Pancreas (tissue), 10 donors: Measurements from ENCODE around the gene TP53I11. TPM values are rescaled to one million over a fixed set of nuclear protein-coding genes. Genes with fewer than 3 reads are reported as not detected.

ENCODE experiments used
- ATAC-seq, 4 donors: fragments of 200-7000 bp; cut with Tn5 transposase; one replicate each; pipeline versions ENCODE4 v1.8.0 to v1.9.1; 2020; ENCODE audit warnings: mild to moderate bottlenecking in 4 of 4, moderate library complexity in 4 of 4
- DNase-seq, 6 donors: peaks; one replicate each; pipeline ENCODE4 v3.0.0-alpha.2; 2020
- FAIRE-seq: peaks from 2 replicates; lab custom pipeline; 2012; peaks lifted over from hg19 to GRCh38; lab: Jason Lieb, UNC
- H3K27ac ChIP-seq, 4 donors: fragments of 200-600 bp; sonication (generic); 1 replicate in 3 of 4; 2 replicates in 1 of 4; pipeline versions ENCODE4 v1.5.0 to v1.8.0; 2020
- H3K27me3 ChIP-seq, 4 donors: fragments of 200-600 bp; one replicate each; pipeline ENCODE4 v1.8.0; 2021
- H3K36me3 ChIP-seq, 3 donors: fragments of 200-600 bp; sonication (generic) in 1 of 3; one replicate each; pipeline versions ENCODE4 v1.5.0 to v1.8.0; 2020 to 2021
- H3K4me1 ChIP-seq, 3 donors: fragments of 200-600 bp; one replicate each; pipeline ENCODE4 v1.8.0; 2021
- H3K4me3 ChIP-seq, 4 donors: fragments of 200-600 bp; sonication (generic) in 2 of 4; one replicate each; pipeline versions ENCODE4 v1.5.0 to v1.8.0; 2020 to 2021
- H3K9me3 ChIP-seq, 4 donors: fragments of 200-600 bp; one replicate each; pipeline ENCODE4 v1.8.0; 2021
- CTCF ChIP-seq, 4 donors: fragments of 200-600 bp; sonication (generic) in 3 of 4; IDR thresholded peaks; one replicate each; pipeline versions ENCODE4 v1.5.0 to v1.8.0; 2021; ENCODE audit warnings: antibody characterized with exemption in 4 of 4
- WGBS, 2 donors: extraction: QIAGEN DNeasy Blood & Tissue Kit; methylation state at CpG; one replicate each; pipeline ENCODE4 v1.1.7; 2013; 5-methylcytosine and 5-hydroxymethylcytosine counted together
- intact Hi-C, 3 donors: fragments of 100-400 bp; cut with DNase I; formaldehyde crosslinking; loops; one replicate each; pipeline versions ENCODE4 v1.11.1 to v1.14.2; 2022
- polyA plus RNA-seq, 2 donors: library from polyadenylated mRNA; stranded (reverse); fragments of 200-250 nt; gene quantifications; one replicate each; pipeline ENCODE4 v1.2.3, GENCODE V29; 2013
- total RNA-seq, 6 donors: library from RNA; stranded (reverse); fragmentation: NEBNext Ultra II Directional in 4 of 6; extraction: Animal tissue kit (Norgen Biotek cat#: 25700) in 4 of 6; gene quantifications; one replicate each; pipeline versions ENCODE4 v1.2.1 to v1.2.4, GENCODE V29; 2021 to 2023
- donor health status: healthy with polysubstance abuse.
- donor health status: DM: no; HTN: no; CAD: no; lungs with moderate emphysema.
- donor health status: DM: no; HTN: no; CAD: no.
- donor health status: control.
- donor health status: control.
- donor health status: Bipolar disorder and iron deficiency.
- donor health status: DM: yes; HTN: yes; CAD: no.
- donor health status: DM: no; HTN: no; CAD: no.
- donor health status: DM: no; HTN: no; CAD: no.
- donor health status: DM: yes; HTN: yes; CAD: no.

The TP53I11 gene
- total and polyA plus RNA-seq, 8 donors, result 18.8 to 40.2 (median 28.7) TPM

GRCh38 chr11:44916331-44916730, 34.4 kb downstream of the TP53I11 start:
- no peaks in the 10 kb centered on the region for H3K27me3 ChIP-seq
- DNase-seq, result no peak
- no peak for FAIRE-seq
- ATAC-seq, result no peak
- no peaks in the 10 kb centered on the region for H3K4me1 ChIP-seq
- no peak for TF ChIP-seq CTCF (IDR thresholded peaks at IDR 0.05)
- 55 to 69% methylated on average over 8 of the region's 8 CpGs for WGBS, 2 donors
- intact Hi-C loops, result loop anchor here in 2 of 3 donors (10.0 kb wide), 2 partner anchors 292 to 362 kb away; no protein-coding TSS in a partner anchor
- no peaks in the 10 kb centered on the region for H3K9me3 ChIP-seq
- no peaks in the 10 kb centered on the region for H3K36me3 ChIP-seq
- no peak overlapping the region for H3K4me3 ChIP-seq
- no peak overlapping the region for H3K27ac ChIP-seq

GRCh38 chr11:44915621-44916020, 35.1 kb downstream of the TP53I11 start:
- Histone ChIP-seq H3K4me1 (no peaks in the 10 kb centered on the region), H3K36me3 (no peaks in the 10 kb centered on the region), H3K27me3 (no peaks in the 10 kb centered on the region), H3K27ac (no peak overlapping the region), H3K4me3 (no peak overlapping the region), H3K9me3 (no peaks in the 10 kb centered on the region)
- no peak for DNase-seq
- no peak for ATAC-seq
- intact Hi-C loops, result loop anchor here in 2 of 3 donors (10.0 kb wide), 2 partner anchors 291 to 361 kb away; no protein-coding TSS in a partner anchor
- WGBS, 2 donors, result 73 to 83% methylated on average over 10 of the region's 10 CpGs
- TF ChIP-seq CTCF (IDR thresholded peaks at IDR 0.05), result no peak
- FAIRE-seq, result no peak

- DNase-seq, result no peak
Observed at GRCh38 chr11:44915004-44915403, 35.7 kb downstream of the TP53I11 start.

GRCh38 chr11:44914105-44914504, 36.6 kb downstream of the TP53I11 start:
- H3K27ac ChIP-seq, result no peak overlapping the region
- ATAC-seq, result no peak
- no peaks in the 10 kb centered on the region for H3K9me3 ChIP-seq
- H3K27me3 ChIP-seq, result no peaks in the 10 kb centered on the region
- H3K4me3 ChIP-seq, result no peak overlapping the region
- H3K36me3 ChIP-seq, result no peaks in the 10 kb centered on the region
- no peak for TF ChIP-seq CTCF (IDR thresholded peaks at IDR 0.05)
- no peaks in the 10 kb centered on the region for H3K4me1 ChIP-seq
- FAIRE-seq, result no peak
- DNase-seq, result no peak
- intact Hi-C loops, result loop anchor here in 2 of 3 donors (5.0 to 10.0 kb wide), 5 partner anchors 187 to 359 kb away; partner anchors contain the start of gene TSPAN18 (in 1 of the 2)
- 58 to 60% methylated on average over 2 of the region's 2 CpGs for WGBS, 2 donors

More at GRCh38 chr11:44915004-44915403, 35.7 kb downstream of the TP53I11 start:
- Histone ChIP-seq H3K36me3 (no peaks in the 10 kb centered on the region), H3K9me3 (no peaks in the 10 kb centered on the region), H3K4me3 (no peak overlapping the region), H3K27me3 (no peaks in the 10 kb centered on the region), H3K4me1 (no peaks in the 10 kb centered on the region), H3K27ac (no peak overlapping the region)
- intact Hi-C loops, result loop anchor here in 2 of 3 donors (10.0 kb wide), 2 partner anchors 290 to 360 kb away; no protein-coding TSS in a partner anchor
- ATAC-seq (no peak), FAIRE-seq (no peak)
- no peak for TF ChIP-seq CTCF (IDR thresholded peaks at IDR 0.05)
- 70 to 73% methylated on average over 10 of the region's 10 CpGs for WGBS, 2 donors

GRCh38 chr11:44913502-44913901, 37.2 kb downstream of the TP53I11 start:
- no peak for TF ChIP-seq CTCF (IDR thresholded peaks at IDR 0.05)
- intact Hi-C loops, result loop anchor here in 2 of 3 donors (5.0 to 10.0 kb wide), 5 partner anchors 186 to 359 kb away; partner anchors contain the start of gene TSPAN18 (in 1 of the 2)
- no peak for ATAC-seq

More at GRCh38 chr11:44913502-44913901, 37.2 kb downstream of the TP53I11 start:
- H3K27me3 ChIP-seq, result no peaks in the 10 kb centered on the region
- H3K27ac ChIP-seq, result no peak overlapping the region
- no peaks in the 10 kb centered on the region for H3K36me3 ChIP-seq
- no peak for DNase-seq
- H3K9me3 ChIP-seq, result no peaks in the 10 kb centered on the region
- H3K4me1 ChIP-seq, result no peaks in the 10 kb centered on the region
- H3K4me3 ChIP-seq, result no peak overlapping the region
- FAIRE-seq, result no peak
